Keratinocyte (primary cell): ENCODE data around the gene DAPK3.

Source experiments
- EZH2 ChIP-seq: IDR thresholded peaks from one replicate; pipeline ENCODE4 v1.6.1; 2012; ENCODE audit warnings: inconsistent platforms, mild to moderate bottlenecking, low read length, moderate library complexity
- TF ChIP-seq, protein P1 (sequence below), 3 experiments: IDR thresholded peaks in 1 of 3; conservative IDR thresholded peaks in 1 of 3; optimal IDR thresholded peaks in 1 of 3; 2 replicates in 2 of 3; 3 replicates in 1 of 3; pipeline versions ENCODE3 to v1.5.1; 2011; ENCODE audit warnings: low read length in 3 of 3, mild to moderate bottlenecking in 3 of 3, moderate library complexity in 2 of 3, control low read depth in 1 of 3, inconsistent platforms in 1 of 3; ENCODE audit not compliant: insufficient read depth in 2 of 3; ENCODE audit errors: extremely low read depth in 1 of 3

DNA sequence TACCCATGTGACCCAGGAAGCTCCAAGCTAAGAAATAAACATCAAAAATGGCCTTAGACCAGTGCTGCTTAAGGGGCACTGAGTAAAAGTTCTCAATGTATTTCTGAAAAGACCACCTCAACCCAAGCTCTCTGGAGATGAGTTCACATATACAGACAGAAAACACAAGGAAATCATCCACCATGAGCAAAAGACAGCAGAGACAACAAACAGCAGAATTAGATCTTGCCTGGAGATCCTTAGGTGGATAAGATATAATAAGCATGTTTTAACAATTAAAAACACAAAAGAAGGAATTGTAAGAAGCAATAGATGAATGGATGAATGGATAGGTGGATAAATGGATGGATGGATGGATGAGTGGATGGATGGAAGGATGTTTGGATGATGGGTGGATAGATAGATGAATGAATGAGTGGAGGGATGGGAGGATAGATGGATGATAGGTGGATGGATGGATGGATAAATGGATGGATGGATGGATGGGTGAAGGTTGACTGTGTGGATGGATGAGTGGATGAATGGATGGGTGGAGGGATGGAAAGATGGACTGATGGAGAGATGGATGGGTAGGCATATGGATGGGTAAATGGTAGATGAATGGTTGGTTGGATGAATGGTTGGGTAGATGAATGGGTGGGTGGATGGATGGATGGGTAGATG is 47.7 kb downstream of the DAPK3 start:
- TF ChIP-seq, protein P1, sequence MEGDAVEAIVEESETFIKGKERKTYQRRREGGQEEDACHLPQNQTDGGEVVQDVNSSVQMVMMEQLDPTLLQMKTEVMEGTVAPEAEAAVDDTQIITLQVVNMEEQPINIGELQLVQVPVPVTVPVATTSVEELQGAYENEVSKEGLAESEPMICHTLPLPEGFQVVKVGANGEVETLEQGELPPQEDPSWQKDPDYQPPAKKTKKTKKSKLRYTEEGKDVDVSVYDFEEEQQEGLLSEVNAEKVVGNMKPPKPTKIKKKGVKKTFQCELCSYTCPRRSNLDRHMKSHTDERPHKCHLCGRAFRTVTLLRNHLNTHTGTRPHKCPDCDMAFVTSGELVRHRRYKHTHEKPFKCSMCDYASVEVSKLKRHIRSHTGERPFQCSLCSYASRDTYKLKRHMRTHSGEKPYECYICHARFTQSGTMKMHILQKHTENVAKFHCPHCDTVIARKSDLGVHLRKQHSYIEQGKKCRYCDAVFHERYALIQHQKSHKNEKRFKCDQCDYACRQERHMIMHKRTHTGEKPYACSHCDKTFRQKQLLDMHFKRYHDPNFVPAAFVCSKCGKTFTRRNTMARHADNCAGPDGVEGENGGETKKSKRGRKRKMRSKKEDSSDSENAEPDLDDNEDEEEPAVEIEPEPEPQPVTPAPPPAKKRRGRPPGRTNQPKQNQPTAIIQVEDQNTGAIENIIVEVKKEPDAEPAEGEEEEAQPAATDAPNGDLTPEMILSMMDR (optimal IDR thresholded peaks at IDR 0.05 in 1 of 3, IDR thresholded peaks at IDR 0.05 in 1 of 3, conservative IDR thresholded peaks at IDR 0.05 in 1 of 3; ENCODE audit: extremely low read depth in 1 of 3, insufficient read depth in 2 of 3, low read length in 3 of 3), result no peak
- no peak for TF ChIP-seq EZH2
